Right lobe of liver (tissue), 6 donors: Measurements from ENCODE around the gene SNAPC3. TPM values are rescaled to one million over a fixed set of nuclear protein-coding genes. Genes with fewer than 3 reads are reported as not detected.

Source experiments
- ATAC-seq, 4 donors: fragments of 200-7000 bp; cut with Tn5 transposase; one replicate each; pipeline ENCODE4 v1.9.1; 2020; ENCODE audit warnings: mild to moderate bottlenecking in 4 of 4, moderate library complexity in 4 of 4
- DNase-seq, 3 donors: peaks; one replicate each; pipeline ENCODE4 v3.0.0-alpha.2; 2020
- H3K27ac ChIP-seq, 3 donors: fragments of 200-600 bp; one replicate each; pipeline ENCODE4 v1.8.0; 2022
- H3K27me3 ChIP-seq, 2 donors: fragments of 200-600 bp; one replicate each; pipeline ENCODE4 v1.8.0; 2022
- H3K36me3 ChIP-seq, 4 donors: fragments of 200-600 bp; sonication (generic) in 1 of 4; one replicate each; pipeline versions ENCODE4 v1.5.1 to v1.8.0; 2017 to 2022; ENCODE audit warnings: control low read depth in 1 of 4
- H3K4me1 ChIP-seq, 4 donors: fragments of 200-600 bp; sonication (generic) in 1 of 4; one replicate each; pipeline versions ENCODE4 v1.5.1 to v1.8.0; 2017 to 2022; ENCODE audit warnings: control low read depth in 1 of 4
- H3K4me3 ChIP-seq, 3 donors: fragments of 200-600 bp; one replicate each; pipeline ENCODE4 v1.8.0; 2022
- H3K9me3 ChIP-seq, 4 donors: fragments of 200-600 bp; sonication (generic) in 1 of 4; one replicate each; pipeline versions ENCODE4 v1.5.1 to v1.8.0; 2017 to 2022; ENCODE audit warnings: control low read depth in 1 of 4
- CTCF ChIP-seq, 4 donors: fragments of 200-600 bp in 3 of 4; fragments of 450-650 bp in 1 of 4; IDR thresholded peaks; one replicate each; pipeline versions ENCODE4 v1.5.1 to v1.8.0; 2016 to 2022; ENCODE audit warnings: antibody characterized with exemption in 4 of 4, mild to moderate bottlenecking in 2 of 4
- POLR2A ChIP-seq: fragments of 450-650 bp; IDR thresholded peaks from one replicate; pipeline ENCODE4 v1.6.1; 2017; ENCODE audit warnings: antibody characterized with exemption, mild to moderate bottlenecking
- WGBS: methylation state at CpG from one replicate; pipeline ENCODE4 v1.1.6; 2018; ENCODE audit warnings: low coverage, low lambda C conversion rate; ENCODE audit not compliant: insufficient coverage; ENCODE audit errors: missing lambda C conversion rate; 5-methylcytosine and 5-hydroxymethylcytosine counted together
- intact Hi-C, 2 donors: fragments of 100-400 bp; cut with DNase I; formaldehyde crosslinking; loops; one replicate each; pipeline versions ENCODE4 v1.11.2 to v1.14.1; 2022
- total RNA-seq, 6 experiments: library from RNA; depleted of rRNA in 2 of 6; stranded (reverse); fragments of >200 nt in 2 of 6; fragmentation: NEBNext Ultra II Directional in 3 of 6; extraction: Animal tissue kit (Norgen Biotek cat#: 25700) in 3 of 6; gene quantifications; one replicate each; pipeline versions ENCODE4 v1.1.0 to v1.2.4, GENCODE V29; 2016 to 2023
- donor health status: DM: no; HTN: yes; CAD: no.
- donor health status: DM: no; HTN: no; CAD: no.
- donor health status: DM: no; HTN: no; CAD: no.
- donor health status: DM: no; HTN: yes; CAD: no.
- donor health status: DM: no; HTN: yes; CAD: no.

SNAPC3 gene
- total RNA-seq, 6 experiments from 2014 or later = 9.6 to 13.5 (median 13.3) TPM

DNA sequence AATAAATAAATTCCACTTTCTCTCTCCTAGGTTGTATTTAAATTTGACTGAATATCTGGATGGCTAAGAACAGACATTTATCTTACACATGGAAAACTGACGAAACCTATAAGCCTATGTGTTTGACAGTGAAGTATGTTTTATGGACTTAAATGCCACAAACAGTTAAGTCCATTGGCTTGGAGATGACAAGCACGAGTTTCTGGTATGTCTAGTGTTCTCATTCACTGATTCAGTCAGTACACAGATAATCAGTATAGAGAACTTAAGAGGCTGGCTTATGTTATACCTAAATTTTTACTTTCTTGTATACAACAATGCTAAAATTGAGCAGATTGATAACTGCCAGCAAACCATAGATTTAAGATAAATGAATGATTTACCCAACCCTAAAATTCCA, 38.9 kb downstream of the SNAPC3 start:
- ATAC-seq = no peak
- intact Hi-C loops = no loop called here

DNA sequence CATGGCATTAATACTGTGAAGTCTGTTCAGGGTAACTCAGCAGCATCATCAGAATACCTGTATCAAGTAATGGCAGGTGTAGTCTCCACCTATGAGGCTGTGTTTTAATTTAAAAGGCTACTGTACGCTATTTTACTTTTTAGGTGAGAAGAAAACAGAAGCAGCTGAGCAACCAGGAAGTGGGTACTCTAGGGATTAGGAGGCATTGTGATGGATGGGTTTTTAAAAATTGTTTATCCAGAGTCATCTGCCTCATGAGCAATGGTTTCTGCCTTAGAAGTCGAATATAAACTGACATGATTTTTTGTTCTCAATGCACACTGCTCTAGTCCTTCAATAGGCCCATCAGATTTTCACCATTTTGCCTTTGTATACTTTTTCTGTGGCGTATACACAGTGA, 45.5 kb downstream of the SNAPC3 start:
- Histone ChIP-seq H3K4me1 (no peaks in the 10 kb centered on the region), H3K27me3 (no peaks in the 10 kb centered on the region), H3K27ac (no peak overlapping the region), H3K4me3 (no peak overlapping the region), H3K9me3 (no peaks in the 10 kb centered on the region), H3K36me3 (peaks cover 0 to 39% (median 4%) of the 10 kb centered on the region in 4 donors)
- no peak for TF ChIP-seq CTCF (IDR thresholded peaks at IDR 0.05)
- no peak for TF ChIP-seq POLR2A
- no peak for DNase-seq
- WGBS = 96% methylated on average over 3 of the region's 3 CpGs
- no peak for ATAC-seq
- intact Hi-C loops = no loop called here

More for the DNA sequence above, 38.9 kb downstream of the SNAPC3 start:
- H3K36me3 ChIP-seq = peaks cover 0 to 77% (median 13%) of the 10 kb centered on the region in 4 donors
- no peaks in the 10 kb centered on the region for H3K9me3 ChIP-seq
- H3K4me3 ChIP-seq = no peak overlapping the region
- no peaks in the 10 kb centered on the region for H3K27me3 ChIP-seq
- DNase-seq = no peak
- WGBS = 67% methylated on average over 2 of the region's 2 CpGs
- TF ChIP-seq CTCF (IDR thresholded peaks at IDR 0.05) = no peak
- TF ChIP-seq POLR2A = no peak
- no peaks in the 10 kb centered on the region for H3K4me1 ChIP-seq
- H3K27ac ChIP-seq = no peak overlapping the region

- 71% methylated on average over 1 of the region's 1 CpG for WGBS
- ATAC-seq = no peak
- intact Hi-C loops = no loop called here
Observed at GRCh38 chr9:15469406-15469805, 46.7 kb downstream of the SNAPC3 start.

GRCh38 chr9:15469862-15470261, 47.2 kb downstream of the SNAPC3 start:
- intact Hi-C loops = no loop called here
- no peak for TF ChIP-seq CTCF (IDR thresholded peaks at IDR 0.05)
- TF ChIP-seq POLR2A = no peak
- Histone ChIP-seq H3K27ac (no peak overlapping the region), H3K4me1 (no peaks in the 10 kb centered on the region), H3K27me3 (no peaks in the 10 kb centered on the region), H3K9me3 (no peaks in the 10 kb centered on the region), H3K36me3 (peaks cover 0 to 33% (median 2%) of the 10 kb centered on the region in 4 donors), H3K4me3 (no peak overlapping the region)
- WGBS = 86% methylated on average over 2 of the region's 2 CpGs
- ATAC-seq = no peak
- DNase-seq = no peak

More at GRCh38 chr9:15469406-15469805, 46.7 kb downstream of the SNAPC3 start:
- no peak for TF ChIP-seq CTCF (IDR thresholded peaks at IDR 0.05)
- TF ChIP-seq POLR2A = no peak
- H3K27me3 ChIP-seq = no peaks in the 10 kb centered on the region
- no peaks in the 10 kb centered on the region for H3K9me3 ChIP-seq
- H3K36me3 ChIP-seq = peaks cover 0 to 35% (median 2%) of the 10 kb centered on the region in 4 donors
- DNase-seq = no peak
- H3K4me1 ChIP-seq = no peaks in the 10 kb centered on the region
- no peak overlapping the region for H3K27ac ChIP-seq
- no peak overlapping the region for H3K4me3 ChIP-seq
